ENCODE results near the gene ZNF511.

GRCh38 chr10:133346413-133346812 is 37.7 kb downstream of the ZNF511 start:
- TF ChIP-seq POLR2AphosphoS5 (IDR thresholded peaks at IDR 0.05): peak in 2 of 3 donors; percentile 11 to 43
- no peak for TF ChIP-seq POLR2A (IDR thresholded peaks at IDR 0.05)
- no peak for TF ChIP-seq CTCF (IDR thresholded peaks at IDR 0.05 in 8 of 11, conservative IDR thresholded peaks at IDR 0.05 in 3 of 11)
